Left renal pelvis (tissue), 4 donors: ENCODE results near the gene POM121L2. TPM values are rescaled to one million over a fixed set of nuclear protein-coding genes. Genes with fewer than 3 reads are reported as not detected.
"Not testable (repeated sequence)": the region's sequence is repeated elsewhere in the genome, so short reads cannot be mapped to it uniquely, and the experiment has no call there.

Source experiments
- DNase-seq, 4 donors: peaks; one replicate each; pipeline ENCODE4 v3.0.0-alpha.2; 2013; ENCODE audit warnings: low read depth in 4 of 4, low spot score in 3 of 4
- polyA plus RNA-seq, 4 donors: library from polyadenylated mRNA; unstranded; fragments of 120-200 nt; gene quantifications; one replicate each; pipeline ENCODE4 v1.2.1, GENCODE V29; 2013; ENCODE audit not compliant: insufficient read length in 4 of 4

POM121L2 gene
- polyA plus RNA-seq, 4 donors = not detected

DNA sequence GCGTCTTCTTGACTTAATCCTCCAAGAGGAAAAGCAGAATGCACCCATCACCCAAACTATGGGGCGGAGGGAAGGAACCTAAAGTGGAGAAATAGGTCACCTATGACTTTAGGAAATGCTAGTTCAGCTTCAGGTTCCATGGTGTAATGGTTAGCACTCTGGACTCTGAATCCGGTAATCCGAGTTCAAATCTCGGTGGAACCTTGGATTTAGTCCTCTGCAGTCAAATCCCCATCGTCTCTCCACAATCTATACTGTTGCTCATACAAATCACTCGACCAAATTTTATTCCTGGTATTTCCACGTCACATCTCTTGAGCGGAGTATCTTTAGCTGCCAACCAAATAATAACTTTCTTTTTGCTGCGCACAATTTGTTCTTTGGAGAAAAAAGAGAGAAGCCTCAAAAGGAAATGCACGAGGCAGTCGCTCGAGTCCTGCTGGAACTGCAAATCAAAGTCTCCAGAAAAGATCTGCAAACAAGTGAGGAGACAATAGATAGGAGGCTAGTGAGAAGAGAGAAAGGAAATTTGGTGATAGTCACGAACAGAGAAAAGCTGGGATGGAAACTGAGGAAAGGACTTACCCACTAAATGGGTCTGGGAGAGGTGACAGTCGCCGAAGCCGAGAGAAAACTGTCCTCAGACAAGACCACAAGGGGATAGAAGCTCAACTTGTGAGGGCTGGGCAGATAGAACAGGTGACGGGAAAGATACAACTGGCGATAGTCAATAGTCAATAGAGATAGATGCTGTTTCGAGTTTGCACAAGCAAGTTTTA, 16.6 kb downstream of the POM121L2 start:
- DNase-seq = no peak

DNA sequence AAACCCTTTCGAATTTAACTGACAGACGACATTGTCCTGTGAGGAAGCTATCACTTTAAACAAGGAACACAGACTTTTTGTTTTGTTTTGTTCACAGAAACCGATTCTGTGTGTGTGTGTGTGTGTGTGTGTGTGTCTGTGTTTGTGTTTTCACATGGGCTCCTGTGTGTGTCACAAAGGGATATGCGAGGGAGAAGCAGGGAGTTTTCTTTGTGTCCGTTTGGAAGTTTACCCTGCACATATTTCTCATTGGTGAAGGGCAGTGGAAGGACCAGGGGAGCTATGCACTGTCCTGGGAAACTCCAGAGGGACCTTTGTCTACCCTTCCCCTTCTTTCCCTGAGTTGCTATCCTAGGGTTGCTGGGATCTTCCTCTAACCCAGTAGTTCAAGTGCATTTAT, 17.7 kb downstream of the POM121L2 start:
- no peak for DNase-seq

DNA sequence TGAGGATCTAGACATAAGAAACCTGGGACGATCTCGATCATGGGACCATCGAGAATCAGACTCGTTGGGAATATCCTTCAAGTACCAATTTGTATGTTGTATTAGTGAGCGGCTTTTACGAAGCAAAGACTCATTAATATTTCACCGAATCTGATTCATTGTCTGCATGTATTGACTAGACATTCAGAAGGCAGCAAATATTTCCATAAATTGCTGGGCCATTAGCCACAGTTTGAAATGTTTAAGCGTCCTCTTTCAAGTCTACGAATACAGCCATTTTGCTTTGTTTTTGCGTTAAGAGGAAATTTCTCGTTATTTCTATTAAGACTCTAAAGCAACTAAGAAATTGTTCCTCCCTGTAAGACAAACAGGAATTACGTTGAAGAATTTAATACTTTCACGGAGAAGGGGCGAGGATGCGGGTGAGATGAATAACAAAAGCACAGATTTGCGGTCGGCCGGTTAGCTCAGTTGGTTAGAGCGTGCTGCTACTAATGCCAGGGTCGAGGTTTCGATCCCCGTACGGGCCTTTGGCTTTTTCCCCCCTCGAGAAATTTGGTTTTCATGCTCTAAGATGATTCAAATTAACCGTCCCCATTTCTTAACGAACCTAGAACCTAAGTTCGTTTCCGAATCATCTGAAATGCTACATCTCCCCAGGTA, 18.5 kb downstream of the POM121L2 start:
- no peak for DNase-seq

DNA sequence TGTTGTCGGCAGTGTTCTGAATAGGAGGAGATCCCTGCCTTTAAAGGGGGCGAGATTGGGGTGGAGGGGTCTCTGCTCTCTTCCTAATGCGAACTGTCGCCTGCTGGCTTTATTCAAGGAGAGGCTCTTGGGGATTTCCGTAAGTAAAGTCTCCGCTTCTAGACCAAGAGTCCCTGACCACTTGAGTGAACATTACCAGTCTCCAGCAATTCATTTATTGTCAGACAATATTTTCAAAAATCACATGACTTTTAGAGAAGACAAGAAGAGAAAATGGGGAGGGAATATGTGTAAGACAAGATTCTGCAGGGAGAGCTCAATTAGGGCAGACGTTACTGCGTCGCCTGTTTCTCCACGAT, 21.2 kb downstream of the POM121L2 start:
- DNase-seq = no peak

DNA sequence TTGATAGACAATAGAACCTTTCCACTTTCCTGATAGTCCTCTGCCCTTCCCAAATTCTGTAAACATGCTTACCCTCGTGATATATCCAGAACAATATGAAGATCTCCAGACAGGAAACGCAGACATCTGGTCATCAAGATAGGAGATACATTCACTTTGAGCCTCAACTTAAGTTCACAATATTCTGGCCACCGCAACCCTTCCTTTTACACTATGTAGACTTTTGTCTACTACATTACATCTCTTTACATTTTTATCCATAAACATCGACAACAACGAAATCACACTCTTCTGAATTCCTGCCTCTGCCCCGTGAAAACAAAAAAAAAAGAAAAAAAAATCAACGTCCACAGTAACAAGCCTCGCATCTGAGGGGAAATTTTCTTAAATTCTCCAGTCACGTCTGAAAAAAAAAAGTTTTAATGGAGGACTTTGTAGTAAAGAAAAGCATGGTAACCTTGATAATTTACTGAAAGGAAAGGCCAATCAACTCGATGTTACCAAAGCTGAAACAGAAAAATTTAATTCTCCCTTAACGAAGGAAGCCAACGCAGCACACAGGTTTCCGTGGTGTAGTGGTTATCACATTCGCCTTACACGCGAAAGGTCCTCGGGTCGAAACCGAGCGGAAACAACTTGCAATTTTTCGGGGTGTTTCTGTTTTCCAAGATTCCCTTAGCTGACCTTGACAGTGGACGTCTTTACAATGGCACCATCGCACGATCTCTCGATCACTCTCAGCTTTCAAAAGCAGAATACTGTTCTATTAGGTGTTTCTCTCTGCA, 21.8 kb downstream of the POM121L2 start:
- DNase-seq = no peak

DNA sequence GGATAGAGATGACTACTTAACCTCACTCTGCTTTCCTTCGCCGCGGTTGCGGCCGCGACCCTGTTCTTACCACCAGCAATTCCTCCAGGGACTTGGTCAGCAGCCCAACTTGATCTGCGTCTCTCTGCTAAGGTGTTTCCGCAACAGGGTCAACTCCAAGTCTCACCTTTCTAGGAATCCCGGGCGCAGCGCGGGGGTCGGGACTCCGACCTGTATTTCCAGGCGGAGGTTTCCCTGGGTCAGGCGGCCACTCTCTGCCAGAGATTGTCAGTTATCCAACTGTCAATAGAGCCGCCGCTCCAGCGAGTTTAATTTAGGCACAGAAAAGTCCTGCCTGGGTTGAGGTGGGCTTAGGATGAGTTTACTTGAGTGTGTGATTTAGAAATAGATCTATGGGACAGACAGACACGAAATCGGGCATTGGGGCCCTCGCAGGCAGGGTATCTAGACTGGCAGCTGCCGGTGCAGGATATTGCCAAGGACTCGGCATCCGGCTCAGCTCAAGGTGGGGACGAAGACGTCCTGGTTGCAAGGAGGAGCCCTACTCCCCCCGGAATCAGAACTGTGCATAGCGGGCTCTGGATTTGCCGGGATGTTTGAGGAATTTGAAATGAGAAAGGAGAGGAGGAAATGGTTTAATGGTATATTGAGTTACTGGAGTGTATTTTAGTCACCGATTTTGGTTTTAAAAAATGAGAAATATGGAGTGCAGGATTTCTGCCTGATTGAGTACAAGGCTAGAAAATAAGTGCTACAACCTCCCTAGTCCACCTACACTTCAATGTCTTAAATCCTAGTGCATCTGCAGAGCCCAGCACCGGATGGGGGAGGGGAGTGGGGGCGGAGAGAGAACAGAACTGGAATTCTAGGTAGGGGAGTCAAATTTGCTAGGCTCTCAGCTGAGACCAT, 23.7 kb downstream of the POM121L2 start:
- DNase-seq = no peak

DNA sequence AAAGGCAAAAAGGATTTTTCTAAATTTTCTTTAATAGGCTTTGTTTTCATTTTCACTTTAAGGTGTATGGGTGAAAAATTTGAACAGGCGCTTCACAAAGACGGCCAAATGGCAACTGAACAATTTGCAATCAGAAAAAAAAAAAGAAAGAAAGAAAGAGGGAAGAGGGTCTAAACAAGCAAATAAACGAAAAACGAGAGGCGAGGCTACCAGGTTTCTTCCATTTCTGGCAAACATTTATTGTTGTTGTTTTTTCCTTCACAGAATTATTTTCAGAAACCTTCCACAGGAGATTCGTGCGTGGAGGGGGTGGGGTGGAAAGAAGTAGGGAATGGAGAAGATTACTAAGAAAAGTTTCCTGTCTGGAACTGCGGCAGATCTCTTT, 24.3 kb downstream of the POM121L2 start:
- no peak for DNase-seq

DNA sequence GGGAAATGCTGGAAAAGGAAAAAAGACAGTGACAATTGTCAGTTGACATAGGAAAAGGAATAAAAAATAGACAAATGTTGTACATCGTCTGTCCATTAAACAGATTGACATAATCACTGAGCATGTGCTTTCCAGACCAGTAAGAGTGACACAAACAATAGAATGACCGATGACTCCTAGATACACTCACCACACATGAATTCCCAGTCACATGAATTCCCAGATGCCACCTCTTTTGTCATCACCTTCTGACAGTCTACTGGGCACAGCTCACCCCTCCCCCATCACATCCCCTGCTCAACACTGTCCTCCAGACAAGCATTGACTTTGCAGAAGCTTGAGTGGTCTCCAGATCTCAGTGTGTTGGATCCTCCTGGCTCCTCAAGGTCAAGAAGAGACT, 25.9 kb downstream of the POM121L2 start:
- no peak for DNase-seq

DNA sequence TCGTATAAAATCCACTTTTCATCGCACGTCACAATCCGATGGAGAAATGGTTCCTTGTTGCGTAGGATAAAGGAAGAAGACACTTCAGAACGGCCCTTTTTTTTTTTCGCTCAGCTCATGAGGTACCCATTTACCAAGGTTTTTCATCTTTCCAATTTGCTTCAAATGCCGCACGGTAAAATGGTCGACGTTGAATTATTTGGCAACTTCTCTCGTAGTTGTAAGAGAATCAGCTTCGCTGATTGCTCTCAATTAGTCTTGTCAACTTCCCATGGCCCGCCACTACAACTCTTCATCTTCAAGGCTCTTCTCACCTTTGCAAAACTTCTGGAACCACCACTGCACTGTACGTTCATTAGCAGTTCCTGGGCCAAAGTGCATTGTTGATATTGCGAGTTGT, 28.8 kb downstream of the POM121L2 start:
- DNase-seq = no peak

DNA sequence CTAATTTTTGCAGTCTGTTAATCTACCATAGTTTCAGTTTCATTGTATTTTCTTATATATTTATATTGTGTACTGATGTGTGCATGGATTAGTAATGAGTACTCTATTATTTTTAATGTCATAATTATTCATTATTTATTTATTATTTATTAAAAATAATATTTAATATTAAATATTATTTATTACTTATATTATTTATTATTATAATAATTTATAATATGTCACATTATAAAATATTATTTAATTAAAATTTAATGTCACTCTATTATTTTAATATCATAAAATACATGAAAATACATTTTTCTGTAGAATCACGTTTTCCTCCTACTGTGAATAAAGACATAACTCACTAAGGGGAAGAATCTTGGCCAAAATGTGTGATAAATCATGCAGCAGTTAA, 30.5 kb downstream of the POM121L2 start:
- no peak for DNase-seq

DNA sequence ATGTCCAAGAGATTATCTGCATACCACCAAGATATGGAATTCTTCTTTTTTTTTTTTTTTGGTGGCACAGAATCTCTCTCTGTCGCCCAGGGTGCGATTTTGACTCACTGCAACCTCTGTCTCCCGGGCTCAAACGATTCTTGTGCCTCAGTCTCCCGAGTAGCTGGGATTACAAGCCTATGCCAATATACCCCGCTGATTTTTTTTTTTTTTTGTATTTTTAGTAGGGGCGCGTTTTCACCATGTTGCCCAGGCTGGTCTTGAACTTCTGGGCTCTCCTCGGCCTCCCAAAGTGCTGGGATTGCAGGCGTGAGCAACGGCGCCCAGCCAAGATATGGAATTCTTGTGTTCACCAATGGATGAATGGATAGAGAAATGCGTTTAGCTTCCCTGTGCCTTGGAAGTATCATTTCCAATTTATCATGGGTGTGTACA, 31.0 kb downstream of the POM121L2 start:
- DNase-seq = no peak

DNA sequence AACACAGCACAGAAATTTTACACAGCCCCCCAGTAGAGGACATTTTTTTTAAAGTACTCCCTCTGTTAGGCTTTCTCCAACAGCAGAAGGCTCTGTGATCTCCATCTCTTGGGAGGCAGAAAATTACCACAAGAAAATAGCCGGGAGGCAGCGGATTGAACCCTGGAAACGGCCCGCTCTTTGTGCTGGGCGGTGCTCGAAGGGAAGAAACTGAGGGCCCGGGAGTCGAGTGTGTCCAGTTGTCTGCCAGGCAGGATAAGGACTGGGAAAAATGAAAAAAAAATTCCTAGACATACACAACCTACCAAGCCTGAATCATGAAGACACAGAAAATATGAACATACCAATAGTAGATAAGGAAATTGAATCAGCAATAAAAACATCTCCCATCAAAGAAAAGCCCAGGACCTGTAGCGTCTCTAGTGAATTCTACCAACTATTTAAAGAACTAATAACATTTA, 31.5 kb downstream of the POM121L2 start:
- DNase-seq = no peak

DNA sequence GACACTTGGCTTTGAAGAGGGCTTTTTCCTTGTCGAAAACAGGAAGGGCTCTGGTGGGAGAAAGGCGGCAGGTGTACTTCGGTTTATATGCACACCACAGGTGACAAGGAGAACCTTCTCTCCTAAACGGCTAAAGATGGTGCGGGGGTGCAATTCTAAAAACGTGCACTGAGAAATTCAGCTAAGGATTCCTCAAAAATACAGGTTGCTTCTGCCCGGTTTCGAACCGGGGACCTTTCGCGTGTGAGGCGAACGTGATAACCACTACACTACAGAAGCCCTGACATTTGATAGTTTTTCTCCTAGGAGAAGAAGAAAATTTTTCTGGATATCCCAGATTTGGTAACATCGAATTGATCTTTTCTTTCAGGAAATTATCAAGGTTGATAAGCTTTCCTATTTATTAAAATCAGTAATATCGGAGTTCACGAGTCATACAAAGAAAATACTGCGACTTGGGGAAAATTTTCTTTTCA, 32.0 kb downstream of the POM121L2 start:
- DNase-seq = no peak

DNA sequence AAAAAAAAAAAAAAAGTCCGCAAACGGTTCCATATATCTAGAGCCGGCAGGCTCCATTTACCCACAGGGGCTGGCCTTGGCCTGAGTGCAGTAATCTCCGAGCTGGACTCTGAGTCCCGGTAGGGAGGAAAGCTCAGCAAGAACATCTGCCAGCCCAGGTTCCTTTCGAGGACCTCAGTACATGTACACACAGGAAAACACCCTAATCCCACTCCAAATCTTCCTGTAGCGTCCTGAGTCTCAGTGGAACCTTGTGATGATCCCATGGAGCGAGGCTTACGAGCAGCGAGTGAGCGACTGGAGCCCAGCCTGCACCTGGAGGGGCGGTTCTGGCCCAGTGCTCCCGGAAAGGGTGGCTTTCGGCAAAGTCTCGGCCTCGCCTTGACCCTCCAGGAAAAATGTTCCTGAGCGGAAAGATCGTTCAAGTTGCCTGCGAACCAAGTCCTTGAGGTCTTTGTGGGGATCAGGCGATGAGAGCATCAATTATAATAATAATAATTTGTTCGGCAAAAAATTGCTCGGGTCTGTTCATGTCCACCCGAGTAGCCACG, 32.5 kb downstream of the POM121L2 start:
- no peak for DNase-seq

DNA sequence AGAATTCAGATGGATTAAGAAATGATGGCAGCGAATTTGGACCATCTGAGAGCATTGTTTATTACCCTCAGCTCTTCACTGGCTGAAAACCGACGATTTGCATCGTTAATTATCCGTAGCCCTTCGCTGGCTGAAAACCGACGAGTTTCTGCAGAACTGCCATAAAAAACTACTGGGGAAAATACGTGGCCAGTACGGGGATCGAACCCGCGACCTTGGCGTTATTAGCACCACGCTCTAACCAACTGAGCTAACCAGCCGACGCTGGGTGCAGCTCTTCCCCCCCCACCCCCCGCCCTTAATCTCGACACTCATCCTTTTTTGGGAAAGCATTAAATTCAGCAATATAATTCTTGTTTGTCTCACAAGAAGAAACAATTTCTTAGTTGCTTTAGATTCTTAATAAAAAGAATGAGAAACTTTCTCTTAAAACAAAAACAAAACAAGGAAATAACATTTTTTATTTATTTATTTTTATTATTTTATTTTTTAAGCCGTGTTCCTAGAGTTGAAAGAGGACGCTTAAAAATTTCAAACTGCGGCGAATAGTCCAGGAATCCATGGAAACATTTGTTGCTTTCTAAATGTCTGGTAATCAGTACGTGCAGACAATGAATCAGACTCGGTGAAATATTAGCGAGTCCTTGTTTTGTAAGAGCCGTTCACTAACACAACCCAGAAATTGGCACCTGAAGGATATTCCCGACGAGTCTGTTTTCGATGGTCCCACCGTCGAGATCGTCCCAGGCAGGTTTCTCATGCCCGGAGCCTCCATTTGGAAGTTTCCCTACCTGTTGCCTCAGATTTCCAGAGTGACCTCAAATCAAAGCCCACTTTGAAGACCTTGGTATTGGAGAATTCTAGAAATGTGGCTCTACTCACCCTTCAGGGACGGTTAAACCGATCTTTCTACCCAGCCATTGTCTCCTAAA, 36.8 kb downstream of the POM121L2 start:
- no peak for DNase-seq

DNA sequence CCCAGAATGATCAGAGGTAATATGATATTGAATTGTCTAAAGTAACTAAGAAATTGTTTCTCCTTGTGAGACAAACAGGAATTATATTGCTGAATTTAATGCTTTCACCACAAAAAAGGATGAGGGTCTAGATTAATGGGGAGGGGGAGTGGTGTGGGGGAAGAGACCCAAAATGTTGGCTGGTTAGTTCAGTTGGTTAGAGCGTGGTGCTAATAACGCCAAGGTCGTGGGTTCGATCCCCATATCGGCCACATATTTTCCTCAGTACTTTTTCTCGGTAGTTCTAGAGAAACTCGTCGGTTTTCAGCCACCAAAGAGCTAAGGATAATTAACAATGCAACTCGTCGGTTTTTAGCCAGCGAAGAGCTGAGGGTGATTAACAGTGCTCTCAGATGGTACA, 38.3 kb downstream of the POM121L2 start:
- no peak for DNase-seq

DNA sequence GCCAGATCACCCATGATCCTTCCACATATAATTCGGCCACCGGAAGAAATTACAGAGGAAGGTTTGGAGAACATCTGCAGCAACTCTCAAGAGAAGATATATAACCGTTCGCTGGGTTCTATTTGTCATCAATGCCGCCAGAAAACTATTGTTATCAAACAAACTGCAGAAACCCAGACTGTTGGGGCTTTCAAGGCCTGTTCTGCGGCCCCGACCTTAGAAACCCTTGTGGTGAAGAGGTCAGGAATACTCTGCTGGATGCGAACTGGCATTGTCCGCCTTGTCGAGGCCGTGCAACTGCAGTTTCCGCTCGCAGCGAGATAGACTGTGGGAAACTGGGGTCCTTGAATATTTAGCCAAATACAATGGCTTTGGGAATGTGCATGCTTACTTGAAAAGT, 43.3 kb downstream of the POM121L2 start:
- no peak for DNase-seq

DNA sequence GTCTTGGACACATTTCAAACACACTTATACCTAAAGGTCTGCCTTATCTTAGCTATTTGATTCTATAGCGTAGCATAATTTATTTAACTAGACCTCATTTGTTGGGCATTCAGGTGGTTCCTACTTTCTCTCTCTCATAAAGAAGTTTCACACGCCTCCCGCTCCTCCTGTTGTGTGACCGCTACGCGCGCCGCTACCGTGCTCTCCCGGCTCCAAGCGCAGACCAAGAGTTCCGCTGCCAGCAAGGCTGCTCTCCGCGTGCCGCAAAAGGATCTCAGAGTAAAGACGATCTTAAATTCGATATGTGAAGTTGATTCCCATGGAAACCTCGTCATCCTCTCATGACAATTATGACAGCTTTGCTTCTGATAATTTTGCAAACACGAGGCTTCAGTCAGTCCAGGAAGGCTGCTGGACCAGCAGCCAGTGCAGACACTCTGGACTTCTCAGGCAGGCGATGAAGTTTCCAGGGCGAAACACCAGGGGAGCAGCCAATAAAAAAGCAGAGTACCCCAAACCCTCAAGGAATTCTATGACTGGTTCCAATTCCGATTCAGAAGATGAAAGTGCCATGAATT, 44.1 kb downstream of the POM121L2 start:
- DNase-seq = no peak

DNA sequence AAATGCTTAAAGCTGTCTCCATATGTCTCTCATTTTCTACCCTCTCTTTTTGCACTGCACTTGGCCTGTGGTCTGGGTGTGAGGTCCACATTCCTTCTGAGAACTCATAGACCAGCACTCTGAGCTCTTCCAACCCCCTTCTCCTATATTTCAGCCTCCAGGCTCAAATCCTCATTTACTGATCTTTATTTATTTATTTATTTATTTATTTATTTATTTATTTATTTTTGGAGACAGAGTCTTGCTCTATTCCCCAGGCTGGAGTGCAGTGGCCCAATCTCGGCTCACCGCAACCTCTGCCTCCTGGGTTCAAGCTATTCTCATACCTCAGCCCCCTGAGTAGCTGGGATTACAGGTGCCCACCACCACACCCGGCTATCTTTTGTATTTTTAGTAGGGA, 45.1 kb downstream of the POM121L2 start:
- not testable (repeated sequence) for DNase-seq
